Ramos (cell line): ENCODE results near the gene SLFN5.
"Not testable (repeated sequence)": the region's sequence is repeated elsewhere in the genome, so short reads cannot be mapped to it uniquely, and the experiment has no call there.

Experiments
- in situ Hi-C: fragments of 300-500 bp; cut with MboI; formaldehyde crosslinking; loops from one replicate; pipeline ENCODE4 v1.14.3; 2022; ENCODE audit warnings: low sequenced_read_pairs; ENCODE audit not compliant: unreplicated experiment

SLFN5 gene

GRCh38 chr17:35287286-35287811 is 44.5 kb downstream of the SLFN5 start:
- in situ Hi-C loops: no loop called here

- in situ Hi-C loops: no loop called here
Observed at GRCh38 chr17:35289222-35289621, 46.4 kb downstream of the SLFN5 start.

GRCh38 chr17:35291802-35292201 is 48.9 kb downstream of the SLFN5 start:
- in situ Hi-C loops: no loop called here

- in situ Hi-C loops: no loop called here
Observed at GRCh38 chr17:35293151-35293847, 50.4 kb downstream of the SLFN5 start.

- in situ Hi-C loops: no loop called here
Observed at GRCh38 chr17:35294756-35295155, 51.9 kb downstream of the SLFN5 start.

- in situ Hi-C loops: no loop called here
Observed at GRCh38 chr17:35295686-35296085, 52.8 kb downstream of the SLFN5 start.

GRCh38 chr17:35297666-35298065 is 54.8 kb downstream of the SLFN5 start:
- in situ Hi-C loops: no loop called here

GRCh38 chr17:35298639-35299038 is 55.8 kb downstream of the SLFN5 start:
- in situ Hi-C loops: no loop called here

- in situ Hi-C loops: no loop called here
Observed at GRCh38 chr17:35299135-35299534, 56.3 kb downstream of the SLFN5 start.

- in situ Hi-C loops: not testable (repeated sequence)
Observed at GRCh38 chr17:35309345-35309744, 66.5 kb downstream of the SLFN5 start.

- in situ Hi-C loops: loop anchor here (5.0 to 10.0 kb wide), 2 partner anchors 225 to 432 kb away; partner anchors contain the start of gene SLFN12L
Observed at GRCh38 chr17:35312346-35312745, 69.5 kb downstream of the SLFN5 start.

GRCh38 chr17:35312790-35313711 is 70.2 kb downstream of the SLFN5 start:
- in situ Hi-C loops: loop anchor here (5.0 to 10.0 kb wide), 2 partner anchors 224 to 432 kb away; partner anchors contain the start of gene SLFN12L

GRCh38 chr17:35313875-35314409 is 71.1 kb downstream of the SLFN5 start:
- in situ Hi-C loops: loop anchor here (5.0 to 10.0 kb wide), 2 partner anchors 223 to 431 kb away; partner anchors contain the start of gene SLFN12L

GRCh38 chr17:35314415-35315216 is 71.7 kb downstream of the SLFN5 start:
- in situ Hi-C loops: loop anchor here (5.0 to 10.0 kb wide), 2 partner anchors 223 to 430 kb away; partner anchors contain the start of gene SLFN12L

GRCh38 chr17:35315283-35315682 is 72.4 kb downstream of the SLFN5 start:
- in situ Hi-C loops: loop anchor here (10.0 kb wide), 1 partner anchor 430 kb away; no protein-coding TSS in a partner anchor

GRCh38 chr17:35315971-35316370 is 73.1 kb downstream of the SLFN5 start:
- in situ Hi-C loops: loop anchor here (10.0 kb wide), 1 partner anchor 429 kb away; no protein-coding TSS in a partner anchor

- in situ Hi-C loops: no loop called here
Observed at GRCh38 chr17:35322749-35323148, 79.9 kb downstream of the SLFN5 start.
